Activated T-helper 1 cell treated with Interleukin-2 at 50 U/mL for 16 hours (primary cell): ENCODE measurements around the gene NBR1.
"Not testable (repeated sequence)": the region's sequence is repeated elsewhere in the genome, so short reads cannot be mapped to it uniquely, and the experiment has no call there.

Source experiments
- DNase-seq: peaks from one replicate; pipeline ENCODE4 v3.0.0-alpha.2; 2020; ENCODE audit warnings: low read depth

The NBR1 gene

DNA sequence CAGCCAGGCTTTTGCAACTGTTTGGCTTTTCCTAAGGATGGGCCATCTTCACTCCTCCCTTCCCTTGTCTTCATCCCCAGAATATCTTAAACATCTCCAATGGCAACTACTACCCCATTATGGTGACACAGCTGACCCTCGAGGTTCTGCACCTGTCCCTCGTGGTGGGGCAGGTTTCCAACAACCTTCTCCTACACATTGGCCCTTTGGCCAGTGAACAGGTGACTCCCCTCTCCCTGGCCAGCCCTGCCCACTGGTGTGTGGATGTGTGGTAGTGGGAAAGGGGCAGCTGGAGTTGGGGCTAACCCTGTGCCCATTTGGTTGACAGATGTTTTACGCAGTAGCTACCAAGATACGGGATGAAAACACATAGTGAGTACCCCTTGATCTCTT lies 45.4 kb downstream of the NBR1 start:
- no peak for DNase-seq

DNA sequence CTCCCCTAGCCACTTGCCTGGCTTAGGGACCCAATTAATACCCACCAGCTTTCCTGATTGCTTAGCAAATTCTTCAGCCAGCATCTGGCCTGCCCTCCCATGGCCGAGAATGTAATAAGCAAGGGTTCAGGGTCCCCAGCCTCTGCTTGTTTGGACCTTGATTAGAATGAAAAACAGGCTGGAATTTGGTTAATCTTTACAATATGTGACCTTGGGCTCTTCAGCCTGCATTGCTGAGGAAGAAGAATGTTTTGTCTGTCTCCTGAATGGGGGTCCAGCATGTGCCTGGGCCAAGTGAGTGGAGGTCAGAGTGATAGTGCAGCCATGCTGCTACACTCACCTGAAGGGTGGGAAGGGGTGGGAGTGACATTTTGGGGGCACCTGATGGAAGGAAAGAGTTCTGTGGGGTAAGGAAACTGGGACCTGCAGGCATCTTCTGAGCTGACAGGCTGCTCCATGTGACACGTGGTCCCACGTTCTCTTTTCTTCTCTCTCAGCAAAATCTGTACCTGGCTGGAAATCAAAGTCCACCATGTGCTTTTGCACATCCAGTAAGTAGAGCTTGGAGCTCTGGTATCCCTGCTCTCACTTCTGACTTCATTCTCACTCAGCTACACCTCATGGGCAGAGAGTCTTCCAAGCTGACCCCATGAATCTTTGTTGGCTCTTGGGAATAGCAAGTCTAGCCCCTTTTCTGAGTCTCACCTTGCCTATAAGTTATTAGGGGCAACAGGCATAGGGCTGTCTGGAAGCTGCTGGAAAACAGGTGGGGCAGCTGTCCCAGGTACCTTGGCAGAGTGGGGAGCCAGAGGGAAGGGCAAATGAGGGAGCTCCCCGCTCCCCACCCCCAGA lies 46.0 kb downstream of the NBR1 start:
- DNase-seq, result no peak

DNA sequence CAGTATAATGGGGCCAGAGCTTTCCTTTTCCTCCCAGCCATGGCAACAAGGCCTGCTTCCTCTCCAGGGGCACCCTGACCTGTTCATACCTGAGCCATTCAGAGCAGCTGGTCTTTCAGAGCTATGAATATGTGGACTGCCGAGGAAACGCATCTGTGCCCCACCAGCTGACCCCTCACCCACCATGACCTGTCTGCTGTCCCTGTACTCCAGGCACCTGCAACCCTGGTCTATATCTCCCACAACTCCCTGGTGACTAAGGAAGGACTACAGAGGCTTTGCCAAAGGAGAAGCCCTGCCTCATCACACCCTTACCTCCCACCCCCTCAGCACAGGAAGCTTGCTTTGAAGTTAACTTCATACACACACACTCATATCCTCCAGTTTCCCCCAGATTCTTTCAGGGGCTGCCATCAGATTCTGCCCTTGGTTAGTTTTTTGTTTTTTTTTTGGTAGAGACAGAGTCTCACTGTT lies 46.6 kb downstream of the NBR1 start:
- no peak for DNase-seq

DNA sequence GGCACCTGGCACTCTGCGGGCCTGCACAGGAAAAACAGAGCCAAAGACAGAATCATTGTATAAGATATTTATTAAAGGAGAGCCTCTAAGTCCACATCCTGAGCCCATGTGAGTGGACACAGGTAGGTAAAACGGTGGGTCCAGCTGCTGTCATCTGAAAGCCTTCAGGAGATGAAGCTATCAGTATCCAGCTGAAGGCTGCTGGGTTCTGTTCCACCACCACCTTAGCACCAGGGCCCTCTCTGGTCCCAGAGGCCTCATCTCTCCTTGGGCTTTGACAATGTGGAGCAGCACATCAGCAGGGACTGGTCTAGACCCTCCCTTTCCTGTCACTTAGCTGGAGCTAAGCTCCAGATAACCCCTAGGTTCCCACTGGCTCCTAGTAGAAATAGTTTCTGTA lies 48.0 kb downstream of the NBR1 start:
- no peak for DNase-seq

DNA sequence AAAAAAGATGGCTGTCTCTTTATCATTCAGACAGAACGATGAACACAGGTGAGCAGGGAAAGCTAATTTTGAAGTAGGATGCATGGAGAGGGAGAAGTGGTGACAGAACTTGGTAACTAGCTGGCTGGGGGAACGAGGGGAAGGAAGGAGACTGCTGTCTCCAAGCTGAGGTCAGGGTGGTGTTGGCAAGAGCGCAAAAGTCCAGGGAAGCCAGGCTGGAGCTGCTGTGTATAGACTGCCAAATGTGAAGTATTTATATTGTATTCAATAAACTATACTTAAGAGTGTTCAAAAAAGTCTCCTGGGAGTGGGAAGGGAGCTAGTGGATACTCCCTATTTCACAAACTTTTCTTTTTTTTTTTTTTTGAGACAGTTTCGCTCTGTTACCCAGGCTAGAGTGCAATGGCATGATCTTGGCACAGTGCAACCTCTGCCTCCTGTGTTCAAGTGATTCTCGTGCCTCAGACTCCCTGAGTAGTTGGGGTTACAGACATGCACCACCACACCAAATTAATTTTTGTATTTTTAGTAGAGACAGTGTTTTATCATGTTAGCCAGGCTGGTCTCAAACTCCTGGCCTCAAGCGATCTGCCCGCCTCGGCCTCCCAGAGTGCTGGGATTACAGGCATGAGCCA lies 48.8 kb downstream of the NBR1 start:
- DNase-seq, result no peak

DNA sequence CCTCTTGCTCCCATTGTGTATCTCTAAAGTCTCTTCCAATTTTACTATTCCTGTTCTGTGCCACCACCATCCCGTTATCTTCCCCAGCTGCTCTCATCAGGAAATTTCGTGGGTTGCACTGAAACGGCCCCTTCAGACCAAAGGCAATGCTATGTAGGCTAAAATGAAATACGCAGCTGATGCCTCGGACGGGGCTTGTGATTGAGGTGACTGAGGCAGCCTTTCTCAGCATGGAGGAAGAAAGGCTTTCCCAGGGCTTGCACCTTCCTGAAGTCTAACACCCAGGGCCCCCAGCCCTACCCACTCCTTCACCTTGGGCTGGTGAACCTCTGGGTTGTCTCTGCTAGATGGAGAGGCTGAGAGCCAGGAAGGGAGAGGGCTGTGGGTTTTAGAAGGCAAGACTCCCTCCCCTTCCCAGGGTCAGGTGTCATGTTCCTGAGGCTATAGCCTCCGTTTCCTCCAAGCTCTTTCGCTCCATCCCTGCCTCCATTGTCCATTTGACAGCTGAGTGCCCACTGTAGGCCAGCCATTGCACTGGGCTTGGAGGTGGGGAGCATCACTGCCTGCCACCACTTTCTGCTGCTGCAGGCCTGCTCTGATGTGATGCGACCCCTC lies 49.6 kb downstream of the NBR1 start:
- DNase-seq, result no peak

DNA sequence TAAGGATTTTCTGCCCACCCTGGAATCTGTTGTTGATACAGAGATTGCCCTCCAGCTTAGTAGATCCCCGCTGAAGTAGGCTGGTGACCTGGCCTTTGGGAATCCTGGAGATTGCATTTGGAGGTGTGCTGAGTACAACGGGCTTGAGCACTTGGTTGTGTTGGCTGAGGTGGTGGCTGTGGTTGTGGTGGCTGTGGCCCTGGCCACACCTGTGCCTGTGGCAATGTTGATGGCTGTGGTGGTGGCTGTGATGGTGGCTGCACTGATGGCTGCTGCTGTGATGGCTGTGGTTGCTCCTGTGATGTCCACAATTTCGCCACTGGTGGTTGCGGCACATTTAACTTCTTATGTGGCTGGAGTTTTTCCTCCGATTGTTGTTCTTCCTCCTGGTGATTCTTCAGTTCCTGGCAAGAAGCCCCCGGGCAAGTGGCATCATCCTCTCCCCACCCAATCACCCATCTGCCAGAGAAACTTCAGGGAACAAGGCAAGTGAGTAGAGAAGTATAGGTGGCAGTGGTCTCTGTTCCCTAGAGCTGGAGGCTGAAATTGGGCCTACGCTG lies 53.2 kb downstream of the NBR1 start:
- DNase-seq, result no peak

DNA sequence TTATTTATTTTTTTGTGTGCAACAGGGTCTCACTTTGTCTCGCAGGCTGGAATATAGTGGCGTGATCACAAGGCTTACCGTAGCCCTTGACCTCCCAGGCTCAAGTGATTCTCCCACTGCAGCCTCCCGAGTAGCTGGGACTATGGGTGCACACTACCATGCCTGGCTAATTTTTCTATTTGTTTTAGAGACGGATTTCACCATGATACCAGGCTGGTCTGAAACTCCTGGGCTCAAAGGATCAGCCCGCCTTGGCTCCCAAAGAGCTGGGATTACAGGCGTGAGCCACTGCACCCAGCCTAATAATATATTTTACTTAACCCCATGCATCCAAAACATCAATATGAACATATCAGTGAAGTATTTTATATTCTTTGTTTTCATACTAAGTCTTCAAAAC lies 55.4 kb downstream of the NBR1 start:
- no peak for DNase-seq

DNA sequence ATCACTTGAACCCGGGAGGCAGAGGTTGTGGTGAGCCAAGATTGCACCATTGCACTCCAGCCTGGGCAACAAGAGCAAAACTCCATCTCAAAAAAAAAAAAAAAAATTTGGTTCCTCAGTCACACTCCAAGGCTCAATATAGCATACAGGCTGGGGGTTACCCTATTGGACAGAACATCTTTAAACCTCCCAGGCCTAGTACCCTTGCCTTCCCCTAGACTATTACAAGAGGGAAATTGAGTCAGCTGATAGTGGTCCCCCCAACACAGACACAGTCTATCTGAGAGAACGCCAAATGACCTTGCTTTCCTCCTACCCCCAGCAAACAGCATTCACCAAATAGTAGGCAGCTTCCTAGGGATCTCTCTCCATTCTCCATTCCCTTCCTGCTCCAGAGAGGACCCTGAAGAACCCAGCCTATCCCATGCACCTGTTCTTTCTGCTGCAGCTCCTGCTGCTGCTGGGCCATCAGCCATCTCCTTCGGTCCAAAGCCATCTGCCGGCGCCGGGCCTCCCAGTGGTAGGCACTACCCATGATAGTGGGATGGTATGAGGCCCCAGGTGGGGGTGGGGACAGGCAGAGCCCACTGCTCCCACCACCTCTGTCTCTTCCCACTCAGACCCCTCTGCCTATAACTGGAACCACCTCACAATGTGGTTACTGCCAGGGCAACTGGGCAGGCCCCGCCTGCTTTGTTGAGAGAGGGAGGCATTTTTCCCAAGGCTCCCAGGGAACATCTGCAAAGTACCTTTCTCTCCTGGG lies 57.2 kb downstream of the NBR1 start, which contains the start of gene CCDC200:
CCDC200 (minus strand) TSS at position 604 of the 763 bp plus-strand sequence; CDS start at position 535, 69 bp downstream.
- DNase-seq, result not testable (repeated sequence)

DNA sequence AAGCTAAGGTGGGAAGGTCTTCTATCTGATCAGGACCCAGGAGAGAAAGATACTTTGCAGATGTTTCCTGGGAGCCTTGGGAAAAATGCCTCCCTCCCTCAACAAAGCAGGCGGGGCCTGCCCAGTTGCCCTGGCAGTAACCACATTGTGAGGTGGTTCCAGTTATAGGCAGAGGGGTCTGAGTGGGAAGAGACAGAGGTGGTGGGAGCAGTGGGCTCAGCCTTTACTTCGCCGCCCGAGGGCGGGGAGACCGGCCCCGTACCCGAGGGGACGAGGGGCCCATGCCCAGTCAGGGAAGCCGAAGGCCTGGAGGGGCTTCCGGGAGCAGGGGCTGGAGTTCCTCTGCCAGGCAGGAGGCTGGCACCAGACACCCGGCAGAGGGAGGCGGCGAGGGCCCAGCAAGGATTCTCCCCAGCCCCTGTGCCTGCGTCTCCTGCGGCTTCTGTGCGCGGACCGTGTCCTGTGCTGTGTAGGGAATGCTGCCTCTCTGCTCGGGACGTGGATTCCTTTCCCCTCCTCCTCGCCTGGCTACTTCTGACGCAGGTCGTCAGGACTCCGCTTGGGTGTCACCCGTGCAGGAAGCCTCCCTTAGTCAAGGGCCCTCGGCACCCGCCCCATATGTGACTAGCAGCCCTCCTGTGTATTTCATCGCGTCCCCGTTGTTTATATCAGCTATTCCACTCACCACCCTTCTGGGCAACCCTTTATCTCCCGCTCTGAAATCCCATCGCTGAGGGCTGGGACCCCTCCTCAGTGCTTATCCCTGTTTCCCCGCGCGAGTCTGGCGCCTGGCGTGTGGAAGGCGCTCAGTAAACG lies 60.4 kb downstream of the NBR1 start:
- not testable (repeated sequence) for DNase-seq

DNA sequence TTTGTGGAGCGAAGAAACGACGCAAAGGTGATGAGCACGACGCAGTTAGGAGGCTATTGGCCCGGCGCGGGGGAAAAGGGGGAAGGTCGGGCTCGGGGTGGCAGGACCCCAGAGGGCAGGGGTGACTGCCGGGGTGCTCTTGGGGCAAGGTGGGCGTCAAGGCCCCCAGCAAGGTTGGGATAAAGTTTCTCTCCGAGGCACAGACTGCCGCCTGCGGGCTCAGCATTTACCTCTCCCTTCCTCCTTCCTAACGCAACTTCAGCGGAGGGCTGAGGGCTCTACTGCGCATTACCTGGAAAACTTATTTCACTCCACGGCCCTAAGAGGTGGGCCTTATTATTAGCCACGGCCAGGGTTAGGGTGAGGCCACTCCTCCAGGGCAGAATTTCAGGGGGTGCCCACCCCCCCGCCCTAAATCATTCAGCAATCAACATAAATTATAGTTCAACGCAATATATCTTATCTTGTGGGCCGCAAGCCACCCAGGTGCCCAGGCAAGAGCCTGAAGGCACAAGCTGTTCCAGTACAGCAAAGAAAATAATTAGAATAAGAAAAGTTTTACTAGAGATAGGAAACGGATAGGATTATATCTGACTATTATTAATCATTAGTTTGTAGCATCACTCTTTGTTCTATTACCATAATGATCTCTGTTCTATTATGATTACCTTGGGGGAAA lies 61.1 kb downstream of the NBR1 start:
- not testable (repeated sequence) for DNase-seq

DNA sequence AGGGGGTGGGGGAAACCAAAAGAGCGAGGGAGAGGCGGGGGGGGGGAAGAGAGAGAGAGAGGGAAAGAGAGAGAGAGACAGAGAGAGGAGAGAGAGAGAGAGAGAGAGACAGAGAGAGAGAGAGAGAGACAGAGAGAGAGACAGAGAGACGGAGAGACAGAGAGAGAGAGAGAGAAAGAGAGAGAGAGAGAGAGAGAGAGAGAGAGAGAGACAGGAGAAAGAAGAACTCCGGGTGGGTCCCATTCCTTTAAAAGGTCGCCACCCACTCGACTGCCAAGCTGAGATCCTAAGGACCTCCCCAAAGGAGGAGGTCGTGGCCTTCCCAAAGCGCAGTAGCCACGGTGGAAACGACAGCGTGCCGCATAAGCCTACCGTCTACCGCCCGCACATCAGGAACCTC lies 62.2 kb downstream of the NBR1 start:
- not testable (repeated sequence) for DNase-seq

DNA sequence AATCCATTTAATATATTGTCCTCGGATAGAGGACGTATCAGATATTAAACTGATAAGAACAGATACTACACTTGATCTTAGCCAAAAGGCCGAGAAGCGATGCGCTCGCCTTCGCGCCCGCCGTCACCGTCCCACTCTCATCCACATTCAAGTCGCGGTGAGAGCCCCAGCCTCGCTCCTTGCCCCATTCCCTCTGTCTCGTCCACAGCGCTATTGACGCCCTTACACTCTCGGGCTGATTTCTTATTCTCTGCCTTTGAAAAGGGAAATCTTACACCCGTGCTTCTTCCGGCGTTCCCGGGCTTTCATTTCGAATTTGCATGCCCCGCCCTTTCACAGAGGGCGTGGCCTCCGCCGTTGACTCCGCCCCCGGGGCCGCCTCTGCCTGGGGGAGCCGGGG lies 62.9 kb downstream of the NBR1 start, which contains the start of gene RNU2-1:
RNU2-1 (minus strand) TSS at position 101 of the 400 bp plus-strand sequence.
- DNase-seq, result not testable (repeated sequence)

DNA sequence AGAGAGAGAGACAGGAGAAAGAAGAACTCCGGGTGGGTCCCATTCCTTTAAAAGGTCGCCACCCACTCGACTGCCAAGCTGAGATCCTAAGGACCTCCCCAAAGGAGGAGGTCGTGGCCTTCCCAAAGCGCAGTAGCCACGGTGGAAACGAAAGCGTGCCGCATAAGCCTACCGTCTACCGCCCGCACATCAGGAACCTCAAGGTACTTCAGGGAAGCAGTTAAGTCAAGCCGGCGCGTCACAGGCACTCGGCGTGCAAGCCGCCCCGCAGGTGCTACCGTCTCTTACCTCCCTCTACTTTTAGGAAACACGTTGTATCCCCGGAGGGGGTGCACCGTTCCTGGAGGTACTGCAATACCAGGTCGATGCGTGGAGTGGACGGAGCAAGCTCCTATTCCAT lies 68.6 kb downstream of the NBR1 start:
- not testable (repeated sequence) for DNase-seq

DNA sequence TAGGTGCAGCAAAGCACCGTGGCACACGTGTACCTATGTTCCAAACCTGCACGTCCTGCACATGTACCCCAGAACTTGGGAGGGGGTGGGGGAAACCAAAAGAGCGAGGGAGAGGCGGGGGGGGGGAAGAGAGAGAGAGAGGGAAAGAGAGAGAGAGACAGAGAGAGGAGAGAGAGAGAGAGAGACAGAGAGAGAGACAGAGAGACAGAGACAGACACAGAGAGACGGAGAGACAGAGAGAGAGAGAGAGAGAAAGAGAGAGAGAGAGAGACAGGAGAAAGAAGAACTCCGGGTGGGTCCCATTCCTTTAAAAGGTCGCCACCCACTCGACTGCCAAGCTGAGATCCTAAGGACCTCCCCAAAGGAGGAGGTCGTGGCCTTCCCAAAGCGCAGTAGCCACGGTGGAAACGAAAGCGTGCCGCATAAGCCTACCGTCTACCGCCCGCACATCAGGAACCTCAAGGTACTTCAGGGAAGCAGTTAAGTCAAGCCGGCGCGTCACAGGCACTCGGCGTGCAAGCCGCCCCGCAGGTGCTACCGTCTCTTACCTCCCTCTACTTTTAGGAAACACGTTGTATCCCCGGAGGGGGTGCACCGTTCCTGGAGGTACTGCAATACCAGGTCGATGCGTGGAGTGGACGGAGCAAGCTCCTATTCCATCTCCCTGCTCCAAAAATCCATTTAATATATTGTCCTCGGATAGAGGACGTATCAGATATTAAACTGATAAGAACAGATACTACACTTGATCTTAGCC lies 69.8 kb downstream of the NBR1 start:
- DNase-seq, result not testable (repeated sequence)

DNA sequence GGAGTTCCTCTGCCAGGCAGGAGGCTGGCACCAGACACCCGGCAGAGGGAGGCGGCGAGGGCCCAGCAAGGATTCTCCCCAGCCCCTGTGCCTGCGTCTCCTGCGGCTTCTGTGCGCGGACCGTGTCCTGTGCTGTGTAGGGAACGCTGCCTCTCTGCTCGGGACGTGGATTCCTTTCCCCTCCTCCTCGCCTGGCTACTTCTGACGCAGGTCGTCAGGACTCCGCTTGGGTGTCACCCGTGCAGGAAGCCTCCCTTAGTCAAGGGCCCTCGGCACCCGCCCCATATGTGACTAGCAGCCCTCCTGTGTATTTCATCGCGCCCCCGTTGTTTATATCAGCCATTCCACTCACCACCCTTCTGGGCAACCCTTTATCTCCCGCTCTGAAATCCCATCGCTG lies 75.4 kb downstream of the NBR1 start:
- not testable (repeated sequence) for DNase-seq
